ENCODE results near the gene KSR2.

DNA sequence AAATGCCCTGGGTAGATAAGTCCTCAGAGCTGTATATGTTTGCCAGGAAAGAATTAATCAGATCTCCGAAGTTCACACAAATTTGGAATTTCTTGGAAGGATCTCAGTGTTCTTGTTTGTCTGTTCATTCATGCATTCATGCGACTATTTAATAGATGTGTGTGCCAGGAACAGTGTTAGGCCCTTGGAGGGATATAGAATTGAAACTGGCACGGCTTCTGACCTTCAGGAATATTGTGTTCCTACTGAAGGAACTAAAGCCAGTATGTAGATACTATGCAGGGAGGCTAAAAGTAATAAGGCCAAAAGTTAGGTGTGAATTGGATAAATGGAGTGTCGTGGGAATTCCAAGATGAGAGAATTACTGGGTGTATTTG is 441.3 kb downstream of the KSR2 start:
- no peak for TF ChIP-seq EP300 (IDR thresholded peaks at IDR 0.05)
- TF ChIP-seq, protein P1, sequence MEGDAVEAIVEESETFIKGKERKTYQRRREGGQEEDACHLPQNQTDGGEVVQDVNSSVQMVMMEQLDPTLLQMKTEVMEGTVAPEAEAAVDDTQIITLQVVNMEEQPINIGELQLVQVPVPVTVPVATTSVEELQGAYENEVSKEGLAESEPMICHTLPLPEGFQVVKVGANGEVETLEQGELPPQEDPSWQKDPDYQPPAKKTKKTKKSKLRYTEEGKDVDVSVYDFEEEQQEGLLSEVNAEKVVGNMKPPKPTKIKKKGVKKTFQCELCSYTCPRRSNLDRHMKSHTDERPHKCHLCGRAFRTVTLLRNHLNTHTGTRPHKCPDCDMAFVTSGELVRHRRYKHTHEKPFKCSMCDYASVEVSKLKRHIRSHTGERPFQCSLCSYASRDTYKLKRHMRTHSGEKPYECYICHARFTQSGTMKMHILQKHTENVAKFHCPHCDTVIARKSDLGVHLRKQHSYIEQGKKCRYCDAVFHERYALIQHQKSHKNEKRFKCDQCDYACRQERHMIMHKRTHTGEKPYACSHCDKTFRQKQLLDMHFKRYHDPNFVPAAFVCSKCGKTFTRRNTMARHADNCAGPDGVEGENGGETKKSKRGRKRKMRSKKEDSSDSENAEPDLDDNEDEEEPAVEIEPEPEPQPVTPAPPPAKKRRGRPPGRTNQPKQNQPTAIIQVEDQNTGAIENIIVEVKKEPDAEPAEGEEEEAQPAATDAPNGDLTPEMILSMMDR (IDR thresholded peaks at IDR 0.05): no peak
